ENCODE results near the gene TRMT11. TPM values are rescaled to one million over a fixed set of nuclear protein-coding genes. Genes with fewer than 3 reads are reported as not detected.

Gene TRMT11
- total RNA-seq, 2 experiments from 2014 or later, result 21.6 to 22.5 TPM

DNA sequence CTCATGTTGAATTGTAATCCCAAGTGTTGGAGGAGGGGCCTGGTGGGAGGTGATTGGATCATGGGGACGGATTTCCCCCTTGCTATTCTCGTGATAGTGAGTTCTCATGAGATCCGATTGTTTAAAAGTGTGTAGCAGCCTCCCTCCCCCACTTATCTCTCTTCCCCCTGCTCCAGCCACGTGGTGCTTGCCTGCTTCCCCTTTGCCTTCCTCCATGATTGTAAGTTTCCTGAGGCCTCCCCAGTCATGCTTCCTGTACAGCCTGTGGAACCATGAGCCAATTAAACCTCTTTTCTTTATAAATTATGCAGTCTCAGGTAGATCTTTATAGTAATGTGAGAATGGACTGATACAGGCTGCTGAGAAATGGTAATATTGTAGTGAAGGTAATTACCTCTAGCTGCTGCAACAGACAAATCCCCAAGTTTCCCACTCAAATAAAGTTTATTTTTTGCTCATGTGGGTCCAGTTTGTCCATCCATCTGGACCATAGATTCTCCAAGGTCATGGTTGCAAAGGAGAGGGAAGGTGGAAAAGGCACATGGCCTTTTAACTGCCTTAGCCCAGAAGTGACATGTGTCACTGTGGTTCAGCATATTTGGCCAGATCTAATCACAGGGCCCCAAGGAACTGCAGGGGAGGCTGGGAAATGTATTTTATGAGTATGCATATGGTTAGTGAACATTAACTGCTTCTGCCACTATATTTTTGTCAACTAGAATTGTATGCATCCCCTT is 89.2 kb downstream of the TRMT11 start:
- Mint-ChIP-seq H3K4me3 (no peak overlapping the region), H3K36me3 (ENCODE audit: low read depth) (peaks cover 12% of the 10 kb centered on the region), H3K9me3 (no peaks in the 10 kb centered on the region), H3K27me3 (no peaks in the 10 kb centered on the region), H3K27ac (no peak overlapping the region), H3K4me1 (ENCODE audit: low read depth) (no peaks in the 10 kb centered on the region)
- no peak for DNase-seq
- no peak overlapping the region for H3K27ac ChIP-seq (ENCODE audit: low read depth in 1 of 2, low read length in 2 of 2)
- TF ChIP-seq, protein P1, sequence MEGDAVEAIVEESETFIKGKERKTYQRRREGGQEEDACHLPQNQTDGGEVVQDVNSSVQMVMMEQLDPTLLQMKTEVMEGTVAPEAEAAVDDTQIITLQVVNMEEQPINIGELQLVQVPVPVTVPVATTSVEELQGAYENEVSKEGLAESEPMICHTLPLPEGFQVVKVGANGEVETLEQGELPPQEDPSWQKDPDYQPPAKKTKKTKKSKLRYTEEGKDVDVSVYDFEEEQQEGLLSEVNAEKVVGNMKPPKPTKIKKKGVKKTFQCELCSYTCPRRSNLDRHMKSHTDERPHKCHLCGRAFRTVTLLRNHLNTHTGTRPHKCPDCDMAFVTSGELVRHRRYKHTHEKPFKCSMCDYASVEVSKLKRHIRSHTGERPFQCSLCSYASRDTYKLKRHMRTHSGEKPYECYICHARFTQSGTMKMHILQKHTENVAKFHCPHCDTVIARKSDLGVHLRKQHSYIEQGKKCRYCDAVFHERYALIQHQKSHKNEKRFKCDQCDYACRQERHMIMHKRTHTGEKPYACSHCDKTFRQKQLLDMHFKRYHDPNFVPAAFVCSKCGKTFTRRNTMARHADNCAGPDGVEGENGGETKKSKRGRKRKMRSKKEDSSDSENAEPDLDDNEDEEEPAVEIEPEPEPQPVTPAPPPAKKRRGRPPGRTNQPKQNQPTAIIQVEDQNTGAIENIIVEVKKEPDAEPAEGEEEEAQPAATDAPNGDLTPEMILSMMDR (IDR thresholded peaks at IDR 0.05), result no peak
- H3K4me1 ChIP-seq (ENCODE audit: insufficient read depth, low read length), result no peaks in the 10 kb centered on the region
- intact Hi-C loops (cut with DNase I, micrococcal nuclease), result no loop called here
- no peaks in the 10 kb centered on the region for H3K27me3 ChIP-seq (ENCODE audit: control insufficient read depth in 1 of 2, insufficient read depth in 2 of 2, low read length in 2 of 2)
- no peak for ATAC-seq (ENCODE audit: poor library complexity)
- CTCF ChIA-PET, result no interaction called here
- POLR2A ChIA-PET, result no interaction called here
- H3K4me3 ChIP-seq (ENCODE audit: low read length), result no peak overlapping the region
- no peaks in the 10 kb centered on the region for H3K9me3 ChIP-seq (ENCODE audit: control insufficient read depth in 1 of 2, insufficient read depth in 1 of 2, low read length in 2 of 2)
- H3K36me3 ChIP-seq (ENCODE audit: insufficient read depth, low read length), result no peaks in the 10 kb centered on the region

DNA sequence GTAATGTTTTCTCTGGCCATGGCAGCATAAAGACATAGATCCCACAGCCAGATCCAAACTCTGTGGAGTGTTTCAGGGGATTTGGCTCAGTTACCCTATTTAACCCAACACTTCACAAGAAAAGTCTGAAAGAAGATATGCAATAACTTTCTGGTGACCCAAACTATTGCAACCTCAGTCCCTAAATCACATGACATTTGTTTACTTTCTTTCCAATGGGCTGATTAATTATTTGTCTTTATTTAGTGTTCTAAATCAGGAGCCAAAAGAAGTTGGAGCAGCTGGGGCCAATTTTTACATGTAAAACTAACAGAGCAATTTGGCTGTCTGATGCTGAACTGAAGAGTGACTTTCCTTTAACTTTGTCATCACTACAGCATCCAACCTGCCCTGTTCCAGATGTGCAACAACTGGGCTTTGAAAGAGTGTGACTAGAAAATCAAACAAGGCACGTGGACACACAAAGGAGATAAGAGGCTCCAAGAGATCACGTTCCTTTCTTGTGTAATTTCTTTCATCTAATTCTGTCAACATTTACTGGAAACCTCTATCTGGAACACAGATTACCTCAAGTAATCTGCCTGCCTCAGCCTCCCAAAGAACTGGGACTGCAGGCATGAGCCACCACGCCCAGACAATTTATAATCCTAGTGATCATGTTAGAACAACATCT is 90.8 kb downstream of the TRMT11 start:
- CTCF ChIA-PET, result no interaction called here
- intact Hi-C loops (cut with DNase I, micrococcal nuclease), result no loop called here
- Histone ChIP-seq H3K27ac (ENCODE audit: low read depth in 1 of 2, low read length in 2 of 2) (no peak overlapping the region), H3K4me3 (ENCODE audit: low read length) (no peak overlapping the region), H3K9me3 (ENCODE audit: control insufficient read depth in 1 of 2, insufficient read depth in 1 of 2, low read length in 2 of 2) (no peaks in the 10 kb centered on the region), H3K36me3 (ENCODE audit: insufficient read depth, low read length) (no peaks in the 10 kb centered on the region), H3K4me1 (ENCODE audit: insufficient read depth, low read length) (no peaks in the 10 kb centered on the region), H3K27me3 (ENCODE audit: control insufficient read depth in 1 of 2, insufficient read depth in 2 of 2, low read length in 2 of 2) (no peaks in the 10 kb centered on the region)
- Mint-ChIP-seq H3K36me3 (ENCODE audit: low read depth) (peaks cover 7% of the 10 kb centered on the region), H3K9me3 (no peaks in the 10 kb centered on the region), H3K27me3 (no peaks in the 10 kb centered on the region), H3K4me1 (ENCODE audit: low read depth) (no peaks in the 10 kb centered on the region), H3K27ac (no peak overlapping the region), H3K4me3 (no peak overlapping the region)
- POLR2A ChIA-PET, result no interaction called here
- ATAC-seq (ENCODE audit: poor library complexity), result no peak
- TF ChIP-seq, protein P1 (IDR thresholded peaks at IDR 0.05), result no peak
- no peak for DNase-seq

DNA sequence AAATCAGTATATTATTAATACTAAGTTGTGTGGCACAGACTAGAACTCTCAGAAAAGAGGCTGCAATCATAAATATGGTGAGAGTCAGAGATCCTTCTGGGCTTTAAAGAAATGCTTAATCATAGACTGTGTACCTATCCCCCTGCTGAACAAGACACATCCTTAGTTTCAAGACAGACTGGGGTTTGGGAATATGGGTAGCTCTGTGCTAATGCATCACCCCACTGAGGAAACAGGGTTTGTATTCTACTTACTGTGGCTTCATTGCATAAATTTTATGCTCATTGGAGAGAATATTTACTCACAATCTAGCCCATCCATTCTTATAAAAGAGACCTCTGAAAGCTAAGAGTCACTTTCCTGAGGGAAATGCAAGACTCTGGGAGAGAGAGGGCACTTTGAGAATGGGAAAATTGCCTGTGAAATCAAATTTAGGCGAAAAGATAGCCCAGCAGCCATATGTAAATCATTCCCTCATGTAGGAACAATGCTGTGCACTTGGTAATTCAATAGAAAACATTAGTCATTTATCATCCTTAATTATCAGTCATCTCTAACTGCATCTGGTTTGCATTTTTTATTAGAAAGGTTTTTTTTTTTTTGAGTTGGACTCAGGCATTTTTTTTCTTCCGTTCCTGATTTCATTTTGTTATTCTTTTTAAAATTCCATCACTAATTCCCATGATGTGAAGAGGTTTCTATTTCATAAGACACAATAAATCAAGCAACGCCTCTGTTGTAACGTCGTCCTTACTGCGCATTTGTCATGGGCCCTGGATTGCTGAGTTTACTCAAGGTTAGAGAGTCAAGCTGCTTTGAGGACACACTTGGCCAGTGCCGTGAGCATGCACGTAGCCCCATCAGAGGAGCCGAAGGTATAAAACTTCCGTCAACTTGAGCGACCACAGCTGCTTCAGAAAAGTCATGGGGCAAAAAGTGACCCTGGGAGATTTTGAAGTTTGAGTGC is 91.8 kb downstream of the TRMT11 start:
- no peaks in the 10 kb centered on the region for H3K27me3 Mint-ChIP-seq
- peaks cover 7% of the 10 kb centered on the region for H3K36me3 Mint-ChIP-seq (ENCODE audit: low read depth)
- H3K27ac Mint-ChIP-seq, result no peak overlapping the region
- no peak overlapping the region for H3K4me3 Mint-ChIP-seq
- intact Hi-C loops (cut with DNase I, micrococcal nuclease), result no loop called here
- no peaks in the 10 kb centered on the region for H3K4me1 Mint-ChIP-seq (ENCODE audit: low read depth)
- Histone ChIP-seq H3K27me3 (ENCODE audit: control insufficient read depth in 1 of 2, insufficient read depth in 2 of 2, low read length in 2 of 2) (no peaks in the 10 kb centered on the region), H3K36me3 (ENCODE audit: insufficient read depth, low read length) (no peaks in the 10 kb centered on the region), H3K4me3 (ENCODE audit: low read length) (no peak overlapping the region), H3K27ac (ENCODE audit: low read depth in 1 of 2, low read length in 2 of 2) (no peak overlapping the region), H3K9me3 (ENCODE audit: control insufficient read depth in 1 of 2, insufficient read depth in 1 of 2, low read length in 2 of 2) (no peaks in the 10 kb centered on the region), H3K4me1 (ENCODE audit: insufficient read depth, low read length) (no peaks in the 10 kb centered on the region)
- no peak for ATAC-seq (ENCODE audit: poor library complexity)
- ChIA-PET CTCF (no interaction called here), POLR2A (no interaction called here)
- DNase-seq, result no peak
- TF ChIP-seq, protein P1 (IDR thresholded peaks at IDR 0.05), result no peak
- no peaks in the 10 kb centered on the region for H3K9me3 Mint-ChIP-seq
